GM23338 (cell line): Measurements from ENCODE around the gene SYT7. TPM values are rescaled to one million over a fixed set of nuclear protein-coding genes. Genes with fewer than 3 reads are reported as not detected.
A peak's percentile ranks its signal among the peaks of the same experiment; 100 is the strongest.

ENCODE experiments used
- ATAC-seq: fragments of 200-7000 bp; cut with Tn5 transposase; 3 replicates; pipeline ENCODE4 v1.9.1; 2020
- DNase-seq: peaks from one replicate; pipeline ENCODE4 v3.0.0-alpha.2; 2015; ENCODE audit warnings: low spot score
- H2AFZ ChIP-seq: fragments of 200-600 bp; sonication (generic); 2 replicates; pipeline ENCODE4 v1.8.0; 2016; ENCODE audit warnings: antibody characterized with exemption, mild to moderate bottlenecking, moderate library complexity
- H3F3A ChIP-seq: fragments of 200-600 bp; sonication (generic); replicated peaks from 2 replicates; pipeline ENCODE4 v1.8.0; 2017; ENCODE audit warnings: antibody characterized with exemption, mixed run types, low read depth
- H3K27ac ChIP-seq: fragments of 200-600 bp; sonication (generic); 2 replicates; pipeline ENCODE4 v1.6.1; 2016; ENCODE audit warnings: low read depth
- H3K27me3 ChIP-seq: fragments of 200-600 bp; sonication (generic); 2 replicates; pipeline ENCODE4 v1.8.0; 2016; ENCODE audit warnings: mild to moderate bottlenecking, mixed run types, moderate library complexity; ENCODE audit not compliant: insufficient read depth
- H3K36me3 ChIP-seq: fragments of 200-600 bp; sonication (generic); 2 replicates; pipeline ENCODE4 v1.8.0; 2016; ENCODE audit warnings: mild to moderate bottlenecking; ENCODE audit not compliant: insufficient read depth
- H3K4me1 ChIP-seq: fragments of 200-600 bp; sonication (generic); 2 replicates; pipeline ENCODE4 v1.8.0; 2016; ENCODE audit warnings: mild to moderate bottlenecking, moderate library complexity; ENCODE audit not compliant: insufficient read depth
- H3K4me2 ChIP-seq: fragments of 200-600 bp; sonication (generic); 2 replicates; pipeline ENCODE4 v1.7.1; 2017; ENCODE audit warnings: mixed run types
- H3K4me3 ChIP-seq: fragments of 200-600 bp; sonication (generic); 2 replicates; pipeline ENCODE4 v1.6.1; 2016; ENCODE audit warnings: mixed run types
- H3K79me2 ChIP-seq: fragments of 200-600 bp; sonication (generic); replicated peaks from 2 replicates; pipeline ENCODE4 v1.8.0; 2017; ENCODE audit warnings: mild to moderate bottlenecking; ENCODE audit not compliant: insufficient read depth
- H3K9me2 ChIP-seq: fragments of 200-600 bp; sonication (generic); 2 replicates; pipeline ENCODE4 v1.8.0; 2017; ENCODE audit not compliant: insufficient read depth
- H4K20me1 ChIP-seq: fragments of 200-600 bp; sonication (generic); replicated peaks from 2 replicates; pipeline ENCODE4 v1.8.0; 2017; ENCODE audit warnings: mild to moderate bottlenecking; ENCODE audit not compliant: insufficient read depth
- H3K27ac Mint-ChIP-seq: 2 replicates; pipeline ENCODE4 v1.8.0; 2020; ENCODE audit warnings: inconsistent platforms, mild to moderate bottlenecking, moderate library complexity, mixed read lengths
- H3K27me3 Mint-ChIP-seq: 3 replicates; pipeline ENCODE4 v1.8.0; 2022; ENCODE audit warnings: low read depth, mild to moderate bottlenecking, moderate library complexity, mixed read lengths, inconsistent platforms; ENCODE audit not compliant: insufficient read depth, poor library complexity
- H3K36me3 Mint-ChIP-seq: 3 replicates; pipeline ENCODE4 v1.8.0; 2021; ENCODE audit warnings: low read depth, mild to moderate bottlenecking, inconsistent platforms, moderate library complexity, mixed read lengths
- H3K4me1 Mint-ChIP-seq: 3 replicates; pipeline ENCODE4 v1.8.0; 2020; ENCODE audit warnings: mild to moderate bottlenecking, inconsistent platforms, mixed read lengths
- H3K4me3 Mint-ChIP-seq: 3 replicates; pipeline ENCODE4 v1.8.0; 2021; ENCODE audit warnings: moderate library complexity, mild to moderate bottlenecking, inconsistent platforms, mixed read lengths
- H3K9me3 Mint-ChIP-seq: 3 replicates; pipeline ENCODE4 v1.8.0; 2020; ENCODE audit warnings: moderate library complexity, mild to moderate bottlenecking, inconsistent platforms, mixed read lengths
- CREB1 ChIP-seq: fragments of 250-450 bp; sonication (Bioruptor Pico); IDR thresholded peaks from 2 replicates; pipeline ENCODE4 v1.5.0; 2020; ENCODE audit warnings: low read depth, mild to moderate bottlenecking, moderate library complexity
- EZH2 ChIP-seq: fragments of 200-600 bp; sonication (generic); IDR thresholded peaks from one replicate; pipeline ENCODE4 v1.8.0; 2017; ENCODE audit warnings: antibody characterized with exemption, mild to moderate bottlenecking, low read depth; ENCODE audit not compliant: unreplicated experiment
- EZH2phosphoT487 ChIP-seq: fragments of 200-600 bp; sonication (generic); IDR thresholded peaks from one replicate; pipeline ENCODE4 v1.8.1; 2018; ENCODE audit warnings: antibody characterized with exemption; ENCODE audit not compliant: unreplicated experiment
- JUNB ChIP-seq: IDR thresholded peaks from one replicate; pipeline ENCODE4 v1.6.1; 2016; ENCODE audit warnings: antibody characterized with exemption; ENCODE audit not compliant: unreplicated experiment
- NANOG ChIP-seq: IDR thresholded peaks from 2 replicates; pipeline ENCODE4 v1.6.1; 2016; ENCODE audit warnings: antibody characterized with exemption, borderline replicate concordance
- POLR2AphosphoS5 ChIP-seq: IDR thresholded peaks from 2 replicates; pipeline ENCODE4 v1.6.1; 2016; ENCODE audit warnings: antibody characterized with exemption, low read depth
- ZNF331 ChIP-seq: fragments of 250-450 bp; sonication (Bioruptor Pico); IDR thresholded peaks from 2 replicates; pipeline ENCODE4 v1.5.0; 2020; ENCODE audit warnings: low read depth, mild to moderate bottlenecking, moderate library complexity
- polyA plus RNA-seq: library from polyadenylated mRNA; unstranded; fragments of >200 nt; fragmentation: Nextera tagmentation; extraction: Ambion mirVana; gene quantifications from 2 replicates; pipeline ENCODE4 v1.2.1, GENCODE V29; 2016
- total RNA-seq: library from RNA; depleted of rRNA; stranded (reverse); fragments of >200 nt; shearing (Covaris generic); gene quantifications from 2 replicates; pipeline ENCODE4 v1.2.3, GENCODE V29; 2014
- TF ChIP-seq, protein P1 (sequence below): IDR thresholded peaks from 2 replicates; pipeline ENCODE4 v1.6.1; 2016; ENCODE audit warnings: antibody characterized with exemption
- TF ChIP-seq, protein P2 (sequence below): fragments of 250-450 bp; sonication (Bioruptor Pico); IDR thresholded peaks from 2 replicates; pipeline ENCODE4 v1.5.0; 2020; ENCODE audit warnings: mild to moderate bottlenecking, moderate library complexity
- TF ChIP-seq, protein P3 (sequence below), 2 experiments: fragments of 200-600 bp in 1 of 2; sonication (generic) in 1 of 2; conservative IDR thresholded peaks; 2 replicates each; pipeline versions ENCODE4 v1.5.1 to v1.6.1; 2016 to 2017; ENCODE audit warnings: antibody characterized with exemption in 2 of 2, low read depth in 2 of 2, mild to moderate bottlenecking in 2 of 2, moderate library complexity in 1 of 2
- TF ChIP-seq, protein P4 (sequence below): IDR thresholded peaks from one replicate; pipeline ENCODE4 v1.6.1; 2018; ENCODE audit warnings: antibody characterized with exemption; ENCODE audit not compliant: unreplicated experiment

Gene SYT7
- total and polyA plus RNA-seq, 2 experiments from 2014 or later: 1.6 to 10.3 TPM

DNA sequence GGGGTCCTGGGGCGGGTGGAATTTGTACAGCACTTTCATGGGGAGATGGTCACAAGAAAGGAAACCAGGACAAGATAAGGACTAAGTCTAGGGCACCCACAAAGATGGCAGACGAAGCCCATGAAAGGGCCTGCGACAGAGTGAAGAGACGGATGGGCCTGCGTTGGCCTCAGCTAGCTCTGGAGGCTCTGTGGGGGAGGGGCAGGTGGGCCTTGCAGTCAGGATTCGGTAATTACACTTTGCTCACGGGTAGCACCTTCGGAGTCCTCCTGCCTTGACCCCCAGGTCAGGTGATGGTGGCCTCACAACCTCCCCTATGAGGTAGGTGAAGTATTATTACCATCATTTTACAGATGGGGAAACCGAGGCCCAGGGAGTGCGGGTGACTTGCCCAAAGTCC is 65.2 kb downstream of the SYT7 start (continued):
- no peak for TF ChIP-seq EZH2

DNA sequence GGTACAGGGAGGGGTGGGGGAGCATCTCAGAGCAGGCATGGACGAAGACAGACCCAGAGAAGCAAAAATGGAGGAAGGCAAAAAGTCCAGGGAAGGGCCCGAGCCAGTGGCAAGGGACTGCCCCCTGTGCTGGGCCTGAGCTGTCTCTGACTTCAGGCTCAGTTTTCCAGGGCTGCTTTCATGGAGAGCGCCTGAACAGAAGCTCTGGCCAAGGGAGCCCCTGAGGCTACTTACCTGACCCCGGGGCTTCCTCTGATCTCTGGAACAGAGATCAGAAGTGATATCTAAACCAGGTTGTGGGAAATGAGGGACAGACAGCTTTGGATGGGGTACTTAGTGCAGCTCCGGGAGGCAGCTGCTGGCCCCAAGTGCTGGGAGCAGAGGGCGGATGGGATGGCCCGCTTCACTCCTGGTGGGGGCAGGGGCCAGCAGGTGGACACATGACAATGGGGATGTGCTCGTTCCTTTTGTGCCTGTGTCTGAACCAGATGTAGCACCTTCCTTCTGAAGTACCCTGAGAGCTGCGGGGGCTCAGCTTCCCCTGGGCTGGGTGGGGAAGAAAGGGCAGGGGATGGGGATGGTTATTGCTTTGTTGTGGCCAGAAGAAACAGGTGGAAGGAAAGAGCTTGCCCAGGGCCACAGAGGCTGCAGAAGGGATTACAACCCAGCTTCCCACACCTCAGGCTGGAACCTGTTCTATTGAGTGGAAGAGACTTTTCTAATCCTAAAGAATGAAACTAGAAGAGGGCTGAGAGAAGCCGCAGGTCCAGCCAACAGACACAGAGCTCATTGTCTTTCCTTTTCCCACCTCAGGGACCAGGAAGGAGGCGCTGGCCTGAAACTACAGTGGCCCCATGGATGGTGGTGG is 66.6 kb downstream of the SYT7 start:
- Mint-ChIP-seq H3K27me3 (peaks cover 41% of the 10 kb centered on the region), H3K4me3 (peak overlapping the region; percentile 4; the same call in 1 of the 3 replicates), H3K4me1 (peaks cover 55% of the 10 kb centered on the region), H3K27ac (no peak overlapping the region), H3K9me3 (no peaks in the 10 kb centered on the region), H3K36me3 (no peaks in the 10 kb centered on the region)
- H3F3A ChIP-seq: peaks cover 13% of the 10 kb centered on the region; the same call in 1 of the 2 replicates
- no peaks in the 10 kb centered on the region for H3K9me2 ChIP-seq
- H3K4me3 ChIP-seq: no peak overlapping the region
- peak; percentile 43 for DNase-seq
- H3K27ac ChIP-seq: no peak overlapping the region
- H3K4me1 ChIP-seq: peaks cover 55% of the 10 kb centered on the region
- H4K20me1 ChIP-seq: no peaks in the 10 kb centered on the region
- peak; percentile 3 for ATAC-seq
- 0 out of 2 replicates have a peak overlapping the region, but pooled peaks have one; percentile 43 for H2AFZ ChIP-seq
- H3K4me2 ChIP-seq: peak overlapping the region; percentile 66; the same call in 1 of the 2 replicates
- H3K79me2 ChIP-seq: no peaks in the 10 kb centered on the region
- peaks cover 29% of the 10 kb centered on the region for H3K27me3 ChIP-seq
- no peaks in the 10 kb centered on the region for H3K36me3 ChIP-seq
- TF ChIP-seq NANOG (no peak), EZH2 (no peak), POLR2AphosphoS5 (no peak), CREB1 (CRISPR knock-in tag) (no peak), ZNF331 (CRISPR knock-in tag) (no peak), JUNB (no peak), EZH2phosphoT487 (no peak)
- TF ChIP-seq, protein P1, sequence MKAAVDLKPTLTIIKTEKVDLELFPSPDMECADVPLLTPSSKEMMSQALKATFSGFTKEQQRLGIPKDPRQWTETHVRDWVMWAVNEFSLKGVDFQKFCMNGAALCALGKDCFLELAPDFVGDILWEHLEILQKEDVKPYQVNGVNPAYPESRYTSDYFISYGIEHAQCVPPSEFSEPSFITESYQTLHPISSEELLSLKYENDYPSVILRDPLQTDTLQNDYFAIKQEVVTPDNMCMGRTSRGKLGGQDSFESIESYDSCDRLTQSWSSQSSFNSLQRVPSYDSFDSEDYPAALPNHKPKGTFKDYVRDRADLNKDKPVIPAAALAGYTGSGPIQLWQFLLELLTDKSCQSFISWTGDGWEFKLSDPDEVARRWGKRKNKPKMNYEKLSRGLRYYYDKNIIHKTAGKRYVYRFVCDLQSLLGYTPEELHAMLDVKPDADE: no peak
- TF ChIP-seq, protein P2, sequence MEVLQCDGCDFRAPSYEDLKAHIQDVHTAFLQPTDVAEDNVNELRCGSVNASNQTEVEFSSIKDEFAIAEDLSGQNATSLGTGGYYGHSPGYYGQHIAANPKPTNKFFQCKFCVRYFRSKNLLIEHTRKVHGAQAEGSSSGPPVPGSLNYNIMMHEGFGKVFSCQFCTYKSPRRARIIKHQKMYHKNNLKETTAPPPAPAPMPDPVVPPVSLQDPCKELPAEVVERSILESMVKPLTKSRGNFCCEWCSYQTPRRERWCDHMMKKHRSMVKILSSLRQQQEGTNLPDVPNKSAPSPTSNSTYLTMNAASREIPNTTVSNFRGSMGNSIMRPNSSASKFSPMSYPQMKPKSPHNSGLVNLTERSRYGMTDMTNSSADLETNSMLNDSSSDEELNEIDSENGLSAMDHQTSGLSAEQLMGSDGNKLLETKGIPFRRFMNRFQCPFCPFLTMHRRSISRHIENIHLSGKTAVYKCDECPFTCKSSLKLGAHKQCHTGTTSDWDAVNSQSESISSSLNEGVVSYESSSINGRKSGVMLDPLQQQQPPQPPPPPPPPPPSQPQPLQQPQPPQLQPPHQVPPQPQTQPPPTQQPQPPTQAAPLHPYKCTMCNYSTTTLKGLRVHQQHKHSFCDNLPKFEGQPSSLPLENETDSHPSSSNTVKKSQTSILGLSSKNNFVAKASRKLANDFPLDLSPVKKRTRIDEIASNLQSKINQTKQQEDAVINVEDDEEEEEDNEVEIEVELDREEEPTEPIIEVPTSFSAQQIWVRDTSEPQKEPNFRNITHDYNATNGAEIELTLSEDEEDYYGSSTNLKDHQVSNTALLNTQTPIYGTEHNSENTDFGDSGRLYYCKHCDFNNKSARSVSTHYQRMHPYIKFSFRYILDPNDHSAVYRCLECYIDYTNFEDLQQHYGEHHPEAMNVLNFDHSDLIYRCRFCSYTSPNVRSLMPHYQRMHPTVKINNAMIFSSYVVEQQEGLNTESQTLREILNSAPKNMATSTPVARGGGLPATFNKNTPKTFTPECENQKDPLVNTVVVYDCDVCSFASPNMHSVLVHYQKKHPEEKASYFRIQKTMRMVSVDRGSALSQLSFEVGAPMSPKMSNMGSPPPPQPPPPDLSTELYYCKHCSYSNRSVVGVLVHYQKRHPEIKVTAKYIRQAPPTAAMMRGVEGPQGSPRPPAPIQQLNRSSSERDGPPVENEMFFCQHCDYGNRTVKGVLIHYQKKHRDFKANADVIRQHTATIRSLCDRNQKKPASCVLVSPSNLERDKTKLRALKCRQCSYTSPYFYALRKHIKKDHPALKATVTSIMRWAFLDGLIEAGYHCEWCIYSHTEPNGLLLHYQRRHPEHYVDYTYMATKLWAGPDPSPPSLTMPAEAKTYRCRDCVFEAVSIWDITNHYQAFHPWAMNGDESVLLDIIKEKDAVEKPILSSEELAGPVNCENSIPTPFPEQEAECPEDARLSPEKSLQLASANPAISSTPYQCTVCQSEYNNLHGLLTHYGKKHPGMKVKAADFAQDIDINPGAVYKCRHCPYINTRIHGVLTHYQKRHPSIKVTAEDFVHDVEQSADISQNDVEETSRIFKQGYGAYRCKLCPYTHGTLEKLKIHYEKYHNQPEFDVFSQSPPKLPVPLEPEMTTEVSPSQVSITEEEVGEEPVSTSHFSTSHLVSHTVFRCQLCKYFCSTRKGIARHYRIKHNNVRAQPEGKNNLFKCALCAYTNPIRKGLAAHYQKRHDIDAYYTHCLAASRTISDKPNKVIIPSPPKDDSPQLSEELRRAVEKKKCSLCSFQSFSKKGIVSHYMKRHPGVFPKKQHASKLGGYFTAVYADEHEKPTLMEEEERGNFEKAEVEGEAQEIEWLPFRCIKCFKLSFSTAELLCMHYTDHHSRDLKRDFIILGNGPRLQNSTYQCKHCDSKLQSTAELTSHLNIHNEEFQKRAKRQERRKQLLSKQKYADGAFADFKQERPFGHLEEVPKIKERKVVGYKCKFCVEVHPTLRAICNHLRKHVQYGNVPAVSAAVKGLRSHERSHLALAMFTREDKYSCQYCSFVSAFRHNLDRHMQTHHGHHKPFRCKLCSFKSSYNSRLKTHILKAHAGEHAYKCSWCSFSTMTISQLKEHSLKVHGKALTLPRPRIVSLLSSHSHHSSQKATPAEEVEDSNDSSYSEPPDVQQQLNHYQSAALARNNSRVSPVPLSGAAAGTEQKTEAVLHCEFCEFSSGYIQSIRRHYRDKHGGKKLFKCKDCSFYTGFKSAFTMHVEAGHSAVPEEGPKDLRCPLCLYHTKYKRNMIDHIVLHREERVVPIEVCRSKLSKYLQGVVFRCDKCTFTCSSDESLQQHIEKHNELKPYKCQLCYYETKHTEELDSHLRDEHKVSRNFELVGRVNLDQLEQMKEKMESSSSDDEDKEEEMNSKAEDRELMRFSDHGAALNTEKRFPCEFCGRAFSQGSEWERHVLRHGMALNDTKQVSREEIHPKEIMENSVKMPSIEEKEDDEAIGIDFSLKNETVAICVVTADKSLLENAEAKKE (CRISPR knock-in tag): no peak
- TF ChIP-seq, protein P3, sequence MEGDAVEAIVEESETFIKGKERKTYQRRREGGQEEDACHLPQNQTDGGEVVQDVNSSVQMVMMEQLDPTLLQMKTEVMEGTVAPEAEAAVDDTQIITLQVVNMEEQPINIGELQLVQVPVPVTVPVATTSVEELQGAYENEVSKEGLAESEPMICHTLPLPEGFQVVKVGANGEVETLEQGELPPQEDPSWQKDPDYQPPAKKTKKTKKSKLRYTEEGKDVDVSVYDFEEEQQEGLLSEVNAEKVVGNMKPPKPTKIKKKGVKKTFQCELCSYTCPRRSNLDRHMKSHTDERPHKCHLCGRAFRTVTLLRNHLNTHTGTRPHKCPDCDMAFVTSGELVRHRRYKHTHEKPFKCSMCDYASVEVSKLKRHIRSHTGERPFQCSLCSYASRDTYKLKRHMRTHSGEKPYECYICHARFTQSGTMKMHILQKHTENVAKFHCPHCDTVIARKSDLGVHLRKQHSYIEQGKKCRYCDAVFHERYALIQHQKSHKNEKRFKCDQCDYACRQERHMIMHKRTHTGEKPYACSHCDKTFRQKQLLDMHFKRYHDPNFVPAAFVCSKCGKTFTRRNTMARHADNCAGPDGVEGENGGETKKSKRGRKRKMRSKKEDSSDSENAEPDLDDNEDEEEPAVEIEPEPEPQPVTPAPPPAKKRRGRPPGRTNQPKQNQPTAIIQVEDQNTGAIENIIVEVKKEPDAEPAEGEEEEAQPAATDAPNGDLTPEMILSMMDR (conservative IDR thresholded peaks at IDR 0.05; ENCODE audit: low read depth in 2 of 2): no peak
- TF ChIP-seq, protein P4, sequence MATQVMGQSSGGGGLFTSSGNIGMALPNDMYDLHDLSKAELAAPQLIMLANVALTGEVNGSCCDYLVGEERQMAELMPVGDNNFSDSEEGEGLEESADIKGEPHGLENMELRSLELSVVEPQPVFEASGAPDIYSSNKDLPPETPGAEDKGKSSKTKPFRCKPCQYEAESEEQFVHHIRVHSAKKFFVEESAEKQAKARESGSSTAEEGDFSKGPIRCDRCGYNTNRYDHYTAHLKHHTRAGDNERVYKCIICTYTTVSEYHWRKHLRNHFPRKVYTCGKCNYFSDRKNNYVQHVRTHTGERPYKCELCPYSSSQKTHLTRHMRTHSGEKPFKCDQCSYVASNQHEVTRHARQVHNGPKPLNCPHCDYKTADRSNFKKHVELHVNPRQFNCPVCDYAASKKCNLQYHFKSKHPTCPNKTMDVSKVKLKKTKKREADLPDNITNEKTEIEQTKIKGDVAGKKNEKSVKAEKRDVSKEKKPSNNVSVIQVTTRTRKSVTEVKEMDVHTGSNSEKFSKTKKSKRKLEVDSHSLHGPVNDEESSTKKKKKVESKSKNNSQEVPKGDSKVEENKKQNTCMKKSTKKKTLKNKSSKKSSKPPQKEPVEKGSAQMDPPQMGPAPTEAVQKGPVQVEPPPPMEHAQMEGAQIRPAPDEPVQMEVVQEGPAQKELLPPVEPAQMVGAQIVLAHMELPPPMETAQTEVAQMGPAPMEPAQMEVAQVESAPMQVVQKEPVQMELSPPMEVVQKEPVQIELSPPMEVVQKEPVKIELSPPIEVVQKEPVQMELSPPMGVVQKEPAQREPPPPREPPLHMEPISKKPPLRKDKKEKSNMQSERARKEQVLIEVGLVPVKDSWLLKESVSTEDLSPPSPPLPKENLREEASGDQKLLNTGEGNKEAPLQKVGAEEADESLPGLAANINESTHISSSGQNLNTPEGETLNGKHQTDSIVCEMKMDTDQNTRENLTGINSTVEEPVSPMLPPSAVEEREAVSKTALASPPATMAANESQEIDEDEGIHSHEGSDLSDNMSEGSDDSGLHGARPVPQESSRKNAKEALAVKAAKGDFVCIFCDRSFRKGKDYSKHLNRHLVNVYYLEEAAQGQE: no peak
